Sigmoid colon (tissue), 7 donors: ENCODE data around the gene FAU. TPM values are rescaled to one million over a fixed set of nuclear protein-coding genes. Genes with fewer than 3 reads are reported as not detected.
"Not testable (repeated sequence)": the region's sequence is repeated elsewhere in the genome, so short reads cannot be mapped to it uniquely, and the experiment has no call there.

Source experiments
- DNase-seq: peaks from one replicate; pipeline ENCODE4 v3.0.0-alpha.2; 2019
- H3K27ac ChIP-seq, 4 donors: fragments of 200-600 bp; sonication (generic); one replicate each; pipeline ENCODE4 v1.5.1; 2016 to 2019; ENCODE audit warnings: mild to moderate bottlenecking in 1 of 4
- H3K27me3 ChIP-seq, 3 donors: fragments of 200-600 bp; sonication (generic); one replicate each; pipeline ENCODE4 v1.5.1; 2019; ENCODE audit warnings: mild to moderate bottlenecking in 1 of 3
- H3K36me3 ChIP-seq, 4 donors: fragments of 200-600 bp; sonication (generic); one replicate each; pipeline ENCODE4 v1.5.1; 2016 to 2019
- H3K4me1 ChIP-seq, 4 donors: fragments of 200-600 bp; sonication (generic); one replicate each; pipeline ENCODE4 v1.5.1; 2017 to 2019
- H3K4me3 ChIP-seq, 4 donors: fragments of 200-600 bp; sonication (generic); one replicate each; pipeline ENCODE4 v1.5.1; 2017 to 2019; ENCODE audit warnings: mild to moderate bottlenecking in 2 of 4, moderate library complexity in 1 of 4
- H3K9me3 ChIP-seq, 4 donors: fragments of 200-600 bp in 3 of 4; sonication (generic) in 3 of 4; one replicate each; pipeline versions ENCODE4 v1.5.1 to v1.6.1; 2013 to 2019
- EP300 ChIP-seq, 4 donors: sonication (generic); formaldehyde crosslinking; IDR thresholded peaks; one replicate each; pipeline ENCODE4 v1.6.1; 2017; ENCODE audit warnings: antibody characterized with exemption in 4 of 4
- POLR2A ChIP-seq, 2 donors: fragments of 450-650 bp; IDR thresholded peaks; one replicate each; pipeline ENCODE4 v1.6.1; 2016; ENCODE audit warnings: antibody characterized with exemption in 2 of 2, mild to moderate bottlenecking in 2 of 2, moderate library complexity in 2 of 2
- POLR2AphosphoS5 ChIP-seq, 4 donors: sonication (generic); formaldehyde crosslinking; IDR thresholded peaks; one replicate each; pipeline ENCODE4 v1.6.1; 2017; ENCODE audit warnings: antibody characterized with exemption in 4 of 4
- WGBS, 2 donors: extraction: QIAGEN DNeasy Blood & Tissue Kit; methylation state at CpG; one replicate each; pipeline ENCODE4 v1.1.7; 2013; 5-methylcytosine and 5-hydroxymethylcytosine counted together
- intact Hi-C: fragments of 100-400 bp; cut with DNase I; formaldehyde crosslinking; loops from one replicate; pipeline ENCODE4 v1.15.1; 2023
- polyA plus RNA-seq, 3 donors: library from polyadenylated mRNA; stranded (reverse); fragments of 200-250 nt; gene quantifications; one replicate each; pipeline ENCODE4 v1.2.3, GENCODE V29; 2013
- total RNA-seq, 4 donors: library from RNA; depleted of rRNA; stranded (reverse); fragments of >200 nt; gene quantifications; one replicate each; pipeline ENCODE4 v1.1.0, GENCODE V29; 2016
- TF ChIP-seq, protein P1 (sequence below), 4 experiments: fragments of 450-650 bp in 3 of 4; fragments of 200-600 bp in 1 of 4; IDR thresholded peaks; one replicate each; pipeline ENCODE4 v1.5.1; 2016 to 2019; ENCODE audit warnings: antibody characterized with exemption in 4 of 4, mild to moderate bottlenecking in 3 of 4, moderate library complexity in 2 of 4
- donor health status: healthy with polysubstance abuse.
- donor health status: Bipolar disorder and iron deficiency.
- donor health status: healthy.

Gene FAU
- total and polyA plus RNA-seq, 7 donors = 811 to 1,561 (median 1,235) TPM

GRCh38 chr11:65150509-65151299 is 28.8 kb upstream of the FAU start:
- 17 to 29% methylated on average over 12 of the region's 12 CpGs for WGBS, 2 donors
- H3K4me3 ChIP-seq = no peak overlapping the region
- no peak for TF ChIP-seq POLR2AphosphoS5 (IDR thresholded peaks at IDR 0.05)
- no peak for TF ChIP-seq EP300 (IDR thresholded peaks at IDR 0.05)
- no peak for TF ChIP-seq POLR2A (IDR thresholded peaks at IDR 0.05)
- peaks cover 0 to 4% (median 0%) of the 10 kb centered on the region in 3 donors for H3K27me3 ChIP-seq
- H3K4me1 ChIP-seq = peaks cover 0 to 13% (median 4%) of the 10 kb centered on the region in 4 donors
- peak; percentile 90 for DNase-seq
- intact Hi-C loops = no loop called here
- H3K9me3 ChIP-seq = no peaks in the 10 kb centered on the region
- peak overlapping the region; percentile 7 to 65 (median 40) for H3K27ac ChIP-seq
- no peaks in the 10 kb centered on the region for H3K36me3 ChIP-seq

- Histone ChIP-seq H3K4me1 (peaks cover 0 to 13% (median 4%) of the 10 kb centered on the region in 4 donors), H3K27ac (peak overlapping the region in 3 of 4 donors; percentile 28 to 65 (median 51))
- H3K27me3 ChIP-seq, intact Hi-C loops, DNase-seq, H3K36me3 ChIP-seq, H3K9me3 ChIP-seq, H3K4me3 ChIP-seq: not testable (repeated sequence)
- 77 to 84% methylated on average over 10 of the region's 10 CpGs for WGBS, 2 donors
Measured at GRCh38 chr11:65150131-65150508, 28.2 kb upstream of the FAU start.

- WGBS, 2 donors = 89 to 91% methylated on average over 5 of the region's 5 CpGs
- intact Hi-C loops = no loop called here
- no peak overlapping the region for H3K4me3 ChIP-seq
- peaks cover 0 to 4% (median 0%) of the 10 kb centered on the region in 3 donors for H3K27me3 ChIP-seq
- no peak for DNase-seq
- H3K27ac ChIP-seq = no peak overlapping the region
- H3K9me3 ChIP-seq = no peaks in the 10 kb centered on the region
- TF ChIP-seq, protein P1, sequence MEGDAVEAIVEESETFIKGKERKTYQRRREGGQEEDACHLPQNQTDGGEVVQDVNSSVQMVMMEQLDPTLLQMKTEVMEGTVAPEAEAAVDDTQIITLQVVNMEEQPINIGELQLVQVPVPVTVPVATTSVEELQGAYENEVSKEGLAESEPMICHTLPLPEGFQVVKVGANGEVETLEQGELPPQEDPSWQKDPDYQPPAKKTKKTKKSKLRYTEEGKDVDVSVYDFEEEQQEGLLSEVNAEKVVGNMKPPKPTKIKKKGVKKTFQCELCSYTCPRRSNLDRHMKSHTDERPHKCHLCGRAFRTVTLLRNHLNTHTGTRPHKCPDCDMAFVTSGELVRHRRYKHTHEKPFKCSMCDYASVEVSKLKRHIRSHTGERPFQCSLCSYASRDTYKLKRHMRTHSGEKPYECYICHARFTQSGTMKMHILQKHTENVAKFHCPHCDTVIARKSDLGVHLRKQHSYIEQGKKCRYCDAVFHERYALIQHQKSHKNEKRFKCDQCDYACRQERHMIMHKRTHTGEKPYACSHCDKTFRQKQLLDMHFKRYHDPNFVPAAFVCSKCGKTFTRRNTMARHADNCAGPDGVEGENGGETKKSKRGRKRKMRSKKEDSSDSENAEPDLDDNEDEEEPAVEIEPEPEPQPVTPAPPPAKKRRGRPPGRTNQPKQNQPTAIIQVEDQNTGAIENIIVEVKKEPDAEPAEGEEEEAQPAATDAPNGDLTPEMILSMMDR (IDR thresholded peaks at IDR 0.05) = no peak
- TF ChIP-seq POLR2A (IDR thresholded peaks at IDR 0.05) = no peak
- H3K4me1 ChIP-seq = peaks cover 0 to 13% (median 4%) of the 10 kb centered on the region in 4 donors
- H3K36me3 ChIP-seq = no peaks in the 10 kb centered on the region
Measured at GRCh38 chr11:65148657-65149056, 26.7 kb upstream of the FAU start.

- no peak for TF ChIP-seq POLR2AphosphoS5 (IDR thresholded peaks at IDR 0.05)
- TF ChIP-seq EP300 (IDR thresholded peaks at IDR 0.05) = no peak
- TF ChIP-seq, protein P1 (IDR thresholded peaks at IDR 0.05) = no peak
- no peak for TF ChIP-seq POLR2A (IDR thresholded peaks at IDR 0.05)
- no peak for DNase-seq
- Histone ChIP-seq H3K9me3 (no peaks in the 10 kb centered on the region), H3K4me1 (peaks cover 0 to 13% (median 4%) of the 10 kb centered on the region in 4 donors), H3K36me3 (no peaks in the 10 kb centered on the region), H3K4me3 (no peak overlapping the region), H3K27me3 (peaks cover 0 to 4% (median 0%) of the 10 kb centered on the region in 3 donors), H3K27ac (no peak overlapping the region)
- 67 to 87% methylated on average over 2 of the region's 2 CpGs for WGBS, 2 donors
- intact Hi-C loops = no loop called here
Measured at GRCh38 chr11:65147352-65148075, 25.6 kb upstream of the FAU start.

GRCh38 chr11:65141896-65142494 is 20.1 kb upstream of the FAU start:
- Histone ChIP-seq H3K4me1 (no peaks in the 10 kb centered on the region), H3K36me3 (no peaks in the 10 kb centered on the region), H3K9me3 (no peaks in the 10 kb centered on the region), H3K27ac (no peak overlapping the region), H3K27me3 (peaks cover 0 to 3% (median 0%) of the 10 kb centered on the region in 3 donors), H3K4me3 (no peak overlapping the region)
- 79 to 86% methylated on average over 7 of the region's 7 CpGs for WGBS, 2 donors
- DNase-seq = no peak
- TF ChIP-seq POLR2A (IDR thresholded peaks at IDR 0.05) = no peak
- TF ChIP-seq EP300 (IDR thresholded peaks at IDR 0.05) = no peak
- no peak for TF ChIP-seq POLR2AphosphoS5 (IDR thresholded peaks at IDR 0.05)
- TF ChIP-seq, protein P1 (IDR thresholded peaks at IDR 0.05) = no peak
- intact Hi-C loops = no loop called here
